Fibroblast of lung (primary cell): Measurements from ENCODE around the gene APOBEC4.

ENCODE experiments used
- CTCF ChIP-seq, 2 donors: IDR thresholded peaks in 1 of 2; conservative IDR thresholded peaks in 1 of 2; 1 replicate in 1 of 2; 2 replicates in 1 of 2; pipeline ENCODE4 v1.5.1; 2011 to 2012; ENCODE audit warnings: low read length in 2 of 2, control low read depth in 1 of 2, inconsistent platforms in 1 of 2, low read depth in 1 of 2, mild to moderate bottlenecking in 1 of 2
- EZH2 ChIP-seq: IDR thresholded peaks from 2 replicates; pipeline ENCODE4 v1.5.1; 2012; ENCODE audit warnings: low read length, control low read depth, mild to moderate bottlenecking; ENCODE audit errors: missing control alignments

GRCh38 chr1:183600136-183600535, 53.0 kb downstream of the APOBEC4 start:
- no peak for TF ChIP-seq EZH2
- TF ChIP-seq CTCF (conservative IDR thresholded peaks at IDR 0.05 in 1 of 2, IDR thresholded peaks at IDR 0.05 in 1 of 2; ENCODE audit: low read depth in 1 of 2, low read length in 2 of 2): no peak
